ENCODE measurements around the gene HGFAC.

The HGFAC gene

GRCh38 chr4:3441501-3442459, at the start of gene HGFAC:
Gene HGFAC, plus strand, starts transcription at chr4:3441968. Its CDS starts 34 bp downstream, at chr4:3442002.
- Mint-ChIP-seq H3K4me3 (no peak within 1 kb of the TSS), H3K27ac (no peak within 1 kb of the TSS), H3K36me3 (no peaks in the 10 kb centered on the region), H3K4me1 (no peaks in the 10 kb centered on the region), H3K27me3 (peaks cover 10% of the 10 kb centered on the region), H3K9me3 (no peaks in the 10 kb centered on the region)
- ATAC-seq, result no peak

GRCh38 chr4:3392321-3392720, 49.4 kb upstream of the HGFAC start:
- ATAC-seq, result no peak
- H3K27me3 Mint-ChIP-seq, result peaks cover 28% of the 10 kb centered on the region
- H3K9me3 Mint-ChIP-seq, result no peaks in the 10 kb centered on the region
- H3K27ac Mint-ChIP-seq, result no peak overlapping the region
- H3K4me3 Mint-ChIP-seq, result no peak overlapping the region
- H3K36me3 Mint-ChIP-seq, result peaks cover 5% of the 10 kb centered on the region
- peaks cover 32% of the 10 kb centered on the region for H3K4me1 Mint-ChIP-seq

- peaks cover 25% of the 10 kb centered on the region for H3K4me1 Mint-ChIP-seq
- no peaks in the 10 kb centered on the region for H3K9me3 Mint-ChIP-seq
- ATAC-seq, result no peak
- no peak overlapping the region for H3K27ac Mint-ChIP-seq
- peaks cover 32% of the 10 kb centered on the region for H3K27me3 Mint-ChIP-seq
- peaks cover 5% of the 10 kb centered on the region for H3K36me3 Mint-ChIP-seq
- H3K4me3 Mint-ChIP-seq, result no peak overlapping the region
Measured at GRCh38 chr4:3393171-3393570, 48.6 kb upstream of the HGFAC start.

- no peak overlapping the region for H3K4me3 Mint-ChIP-seq
- no peak for ATAC-seq
- no peaks in the 10 kb centered on the region for H3K9me3 Mint-ChIP-seq
- H3K27ac Mint-ChIP-seq, result no peak overlapping the region
- H3K27me3 Mint-ChIP-seq, result peaks cover 16% of the 10 kb centered on the region
- peaks cover 5% of the 10 kb centered on the region for H3K36me3 Mint-ChIP-seq
- peaks cover 18% of the 10 kb centered on the region for H3K4me1 Mint-ChIP-seq
Measured at GRCh38 chr4:3396600-3396999, 45.2 kb upstream of the HGFAC start.

GRCh38 chr4:3397128-3397527, 44.6 kb upstream of the HGFAC start:
- Mint-ChIP-seq H3K9me3 (no peaks in the 10 kb centered on the region), H3K27ac (no peak overlapping the region), H3K4me3 (no peak overlapping the region), H3K27me3 (peaks cover 16% of the 10 kb centered on the region), H3K36me3 (peaks cover 5% of the 10 kb centered on the region), H3K4me1 (peaks cover 18% of the 10 kb centered on the region)
- ATAC-seq, result no peak

GRCh38 chr4:3399277-3400194, 42.2 kb upstream of the HGFAC start:
- H3K9me3 Mint-ChIP-seq, result peaks cover 3% of the 10 kb centered on the region
- H3K27me3 Mint-ChIP-seq, result peaks cover 11% of the 10 kb centered on the region
- peaks cover 18% of the 10 kb centered on the region for H3K4me1 Mint-ChIP-seq
- no peak for ATAC-seq
- no peak overlapping the region for H3K4me3 Mint-ChIP-seq
- peaks cover 5% of the 10 kb centered on the region for H3K36me3 Mint-ChIP-seq
- no peak overlapping the region for H3K27ac Mint-ChIP-seq

- peaks cover 11% of the 10 kb centered on the region for H3K27me3 Mint-ChIP-seq
Measured at GRCh38 chr4:3401436-3402171, 40.2 kb upstream of the HGFAC start.

GRCh38 chr4:3402491-3403347, 39.0 kb upstream of the HGFAC start:
- H3K4me1 Mint-ChIP-seq, result peaks cover 18% of the 10 kb centered on the region
- H3K36me3 Mint-ChIP-seq, result no peaks in the 10 kb centered on the region
- H3K27me3 Mint-ChIP-seq, result no peaks in the 10 kb centered on the region
- no peak for ATAC-seq
- peaks cover 3% of the 10 kb centered on the region for H3K9me3 Mint-ChIP-seq
- no peak overlapping the region for H3K27ac Mint-ChIP-seq
- H3K4me3 Mint-ChIP-seq, result no peak overlapping the region

More at GRCh38 chr4:3401436-3402171, 40.2 kb upstream of the HGFAC start:
- Mint-ChIP-seq H3K4me1 (peaks cover 18% of the 10 kb centered on the region), H3K4me3 (no peak overlapping the region), H3K9me3 (peaks cover 3% of the 10 kb centered on the region), H3K36me3 (peaks cover 1% of the 10 kb centered on the region), H3K27ac (no peak overlapping the region)
- no peak for ATAC-seq

- Mint-ChIP-seq H3K27me3 (no peaks in the 10 kb centered on the region), H3K9me3 (peaks cover 3% of the 10 kb centered on the region), H3K4me3 (no peak overlapping the region), H3K27ac (no peak overlapping the region), H3K4me1 (peaks cover 14% of the 10 kb centered on the region), H3K36me3 (no peaks in the 10 kb centered on the region)
- ATAC-seq, result no peak
Measured at GRCh38 chr4:3403348-3403906, 38.3 kb upstream of the HGFAC start.

- Mint-ChIP-seq H3K27me3 (no peaks in the 10 kb centered on the region), H3K36me3 (no peaks in the 10 kb centered on the region), H3K27ac (no peak overlapping the region), H3K4me3 (no peak overlapping the region), H3K4me1 (peaks cover 3% of the 10 kb centered on the region), H3K9me3 (peaks cover 3% of the 10 kb centered on the region)
- no peak for ATAC-seq
Measured at GRCh38 chr4:3404546-3404945, 37.2 kb upstream of the HGFAC start.

GRCh38 chr4:3405176-3405575, 36.6 kb upstream of the HGFAC start:
- H3K27ac Mint-ChIP-seq, result no peak overlapping the region
- no peaks in the 10 kb centered on the region for H3K4me1 Mint-ChIP-seq
- no peaks in the 10 kb centered on the region for H3K36me3 Mint-ChIP-seq
- no peaks in the 10 kb centered on the region for H3K27me3 Mint-ChIP-seq
- no peak for ATAC-seq
- no peak overlapping the region for H3K4me3 Mint-ChIP-seq
- peaks cover 3% of the 10 kb centered on the region for H3K9me3 Mint-ChIP-seq

GRCh38 chr4:3406021-3406420, 35.7 kb upstream of the HGFAC start:
- H3K36me3 Mint-ChIP-seq, result no peaks in the 10 kb centered on the region
- H3K9me3 Mint-ChIP-seq, result peaks cover 3% of the 10 kb centered on the region
- no peak overlapping the region for H3K4me3 Mint-ChIP-seq
- H3K27ac Mint-ChIP-seq, result no peak overlapping the region
- no peaks in the 10 kb centered on the region for H3K4me1 Mint-ChIP-seq
- ATAC-seq, result no peak
- no peaks in the 10 kb centered on the region for H3K27me3 Mint-ChIP-seq

- Mint-ChIP-seq H3K36me3 (no peaks in the 10 kb centered on the region), H3K9me3 (peaks cover 3% of the 10 kb centered on the region), H3K27me3 (no peaks in the 10 kb centered on the region), H3K27ac (no peak overlapping the region), H3K4me3 (no peak overlapping the region), H3K4me1 (no peaks in the 10 kb centered on the region)
- no peak for ATAC-seq
Measured at GRCh38 chr4:3406431-3406830, 35.3 kb upstream of the HGFAC start.
